HS-5 (cell line): ENCODE results near the gene D2HGDH.
A peak's percentile ranks its signal among the peaks of the same experiment; 100 is the strongest.
"Not testable (repeated sequence)": the region's sequence is repeated elsewhere in the genome, so short reads cannot be mapped to it uniquely, and the experiment has no call there.

Source experiments
- DNase-seq: peaks from one replicate; pipeline ENCODE4 v3.0.0-alpha.2; 2012; ENCODE audit warnings: low read depth

The D2HGDH gene

DNA sequence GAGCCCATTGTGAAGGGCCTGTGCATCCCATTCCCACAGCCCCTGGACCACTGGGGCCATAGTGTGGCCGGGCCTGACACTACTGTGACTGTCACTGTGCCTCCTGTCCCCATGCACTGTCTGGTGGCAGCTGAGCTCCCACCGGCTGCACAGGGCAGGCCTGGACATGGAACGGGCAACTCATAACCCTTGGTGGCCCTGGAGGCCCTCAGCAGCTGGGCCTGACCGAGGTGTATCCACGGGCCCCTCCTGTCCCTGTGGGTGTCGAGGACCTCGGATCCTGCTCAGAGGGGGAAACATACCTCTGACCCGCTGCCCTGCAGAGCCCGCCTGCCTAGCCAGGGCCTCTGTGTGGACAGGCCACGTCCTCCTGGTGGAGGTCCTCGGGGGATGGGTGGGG is 34.4 kb downstream of the D2HGDH start:
- DNase-seq = no peak

- DNase-seq = no peak
These were observed 35.4 kb downstream of the D2HGDH start for GRCh38 chr2:241769819-241770184.

DNA sequence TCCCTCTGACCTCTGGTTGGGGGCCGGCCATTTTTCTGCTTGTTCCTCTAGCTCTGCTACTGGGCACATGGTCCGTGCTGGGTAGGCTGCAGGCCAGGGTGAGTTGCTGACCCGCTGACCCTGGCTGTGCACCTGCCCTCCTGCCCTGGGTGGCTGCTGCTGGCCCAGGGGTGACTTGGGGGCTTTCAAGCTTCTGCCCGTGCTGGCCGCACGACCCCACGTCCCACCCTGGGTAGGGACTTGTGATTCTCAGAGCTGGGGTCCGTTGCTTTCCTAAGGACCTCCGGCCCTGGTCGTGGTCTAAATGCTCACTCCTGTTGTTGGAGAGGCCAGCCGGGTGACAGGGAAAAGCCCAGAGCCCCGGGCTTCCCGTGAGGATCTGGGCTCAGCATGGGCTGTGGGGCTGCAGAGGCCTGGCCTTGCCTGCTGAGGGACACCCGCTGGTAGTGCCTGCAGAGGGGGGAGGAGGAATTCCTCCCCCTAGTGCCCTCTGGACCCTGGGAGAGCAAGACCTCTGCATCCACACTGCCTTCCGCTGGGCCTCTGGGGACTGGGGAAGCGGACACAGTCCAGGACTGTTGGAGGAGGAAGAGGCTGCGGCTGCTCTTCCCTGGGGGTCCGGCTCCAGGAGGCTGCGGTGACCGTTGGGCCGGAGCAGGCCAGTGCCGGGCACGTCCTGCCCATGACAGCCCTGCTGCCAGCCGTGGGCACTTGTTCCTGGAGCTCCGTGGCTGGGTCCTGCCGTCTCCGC is 35.9 kb downstream of the D2HGDH start:
- no peak for DNase-seq

- no peak for DNase-seq
These were observed 36.5 kb downstream of the D2HGDH start for GRCh38 chr2:241770936-241771285.

DNA sequence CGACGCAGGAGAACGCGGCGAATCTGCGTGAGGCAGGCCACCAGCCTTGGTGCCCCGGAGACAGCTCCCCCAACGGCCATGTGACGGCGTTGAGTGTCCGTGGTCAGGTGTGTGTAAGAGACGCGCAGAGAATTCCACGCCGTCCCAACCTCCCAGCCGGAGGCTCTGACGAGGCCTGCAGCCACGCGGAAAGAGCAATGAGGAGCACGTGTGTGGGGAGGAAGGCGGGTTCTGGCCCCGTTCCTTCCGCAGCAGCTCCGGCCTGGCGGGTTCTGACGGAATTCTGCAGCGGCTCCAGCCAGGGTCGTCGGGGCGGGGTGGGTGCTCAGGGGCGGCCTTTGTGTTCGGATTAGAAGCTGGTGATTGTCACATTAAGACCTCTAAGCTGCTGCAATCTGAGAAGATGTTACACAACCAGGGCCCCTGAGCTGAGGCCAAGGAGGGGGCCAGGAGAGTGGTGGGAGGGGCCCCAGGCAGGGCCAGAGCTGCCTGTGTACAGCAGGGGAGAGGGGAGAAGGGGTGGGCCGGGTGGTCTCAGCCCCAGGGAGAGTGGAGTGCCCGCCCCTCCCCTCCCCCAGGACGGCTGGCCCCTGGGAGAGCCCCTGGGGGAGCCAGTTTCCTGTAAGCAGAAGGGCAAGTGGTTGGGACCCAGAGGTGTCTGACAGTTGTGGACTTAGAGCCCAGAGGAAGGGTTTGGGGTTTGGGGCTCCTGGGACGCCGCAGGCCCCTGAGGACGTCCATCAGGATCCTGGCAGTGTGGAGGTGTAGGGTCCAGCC is 37.0 kb downstream of the D2HGDH start:
- DNase-seq = no peak

GRCh38 chr2:241772063-241772499 is 37.7 kb downstream of the D2HGDH start:
- no peak for DNase-seq

DNA sequence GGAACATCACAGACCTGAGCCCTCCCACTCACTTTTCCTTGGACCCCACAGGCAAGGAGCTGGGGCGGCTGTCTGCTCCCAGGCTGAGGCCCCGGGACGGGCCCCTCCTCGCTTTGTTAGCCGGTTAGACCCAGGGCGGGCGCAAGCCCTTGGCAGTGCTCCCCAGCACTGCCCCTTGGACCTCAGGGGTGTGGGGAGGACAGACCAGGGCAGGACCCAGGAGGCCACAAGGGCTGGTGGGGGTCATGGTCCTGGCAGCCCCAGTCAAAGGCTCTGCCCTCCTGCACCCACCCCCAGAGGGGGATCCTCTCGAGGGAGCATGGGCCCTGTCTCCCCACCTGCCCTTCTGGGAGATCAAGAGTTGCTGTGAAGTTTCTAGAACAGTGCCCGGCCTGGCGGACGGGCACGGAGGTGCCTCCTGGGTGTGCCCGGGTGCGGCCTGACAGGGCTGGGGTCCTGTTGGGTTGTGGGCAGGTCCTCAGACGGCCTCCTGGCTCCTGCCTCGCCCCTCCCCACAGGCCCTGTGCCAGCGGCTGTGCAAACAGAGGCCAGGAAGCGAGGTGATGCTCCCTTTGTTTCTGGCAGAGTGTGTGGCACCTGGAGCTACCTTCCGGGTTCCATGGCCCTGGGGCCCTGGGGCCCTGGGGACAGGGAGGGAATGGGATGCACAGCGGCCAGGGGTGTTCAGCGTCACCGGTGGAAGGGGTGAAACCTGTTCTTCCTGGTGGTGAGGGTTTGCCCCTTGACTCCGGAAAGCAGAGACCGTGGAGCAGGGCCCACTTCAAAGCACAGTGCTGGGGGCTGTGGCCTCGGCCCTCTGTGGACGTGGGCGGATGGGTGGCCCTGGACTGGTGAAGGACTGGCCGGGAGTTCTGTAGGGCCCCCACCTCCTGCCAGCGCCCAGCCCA is 39.3 kb downstream of the D2HGDH start:
- no peak for DNase-seq

DNA sequence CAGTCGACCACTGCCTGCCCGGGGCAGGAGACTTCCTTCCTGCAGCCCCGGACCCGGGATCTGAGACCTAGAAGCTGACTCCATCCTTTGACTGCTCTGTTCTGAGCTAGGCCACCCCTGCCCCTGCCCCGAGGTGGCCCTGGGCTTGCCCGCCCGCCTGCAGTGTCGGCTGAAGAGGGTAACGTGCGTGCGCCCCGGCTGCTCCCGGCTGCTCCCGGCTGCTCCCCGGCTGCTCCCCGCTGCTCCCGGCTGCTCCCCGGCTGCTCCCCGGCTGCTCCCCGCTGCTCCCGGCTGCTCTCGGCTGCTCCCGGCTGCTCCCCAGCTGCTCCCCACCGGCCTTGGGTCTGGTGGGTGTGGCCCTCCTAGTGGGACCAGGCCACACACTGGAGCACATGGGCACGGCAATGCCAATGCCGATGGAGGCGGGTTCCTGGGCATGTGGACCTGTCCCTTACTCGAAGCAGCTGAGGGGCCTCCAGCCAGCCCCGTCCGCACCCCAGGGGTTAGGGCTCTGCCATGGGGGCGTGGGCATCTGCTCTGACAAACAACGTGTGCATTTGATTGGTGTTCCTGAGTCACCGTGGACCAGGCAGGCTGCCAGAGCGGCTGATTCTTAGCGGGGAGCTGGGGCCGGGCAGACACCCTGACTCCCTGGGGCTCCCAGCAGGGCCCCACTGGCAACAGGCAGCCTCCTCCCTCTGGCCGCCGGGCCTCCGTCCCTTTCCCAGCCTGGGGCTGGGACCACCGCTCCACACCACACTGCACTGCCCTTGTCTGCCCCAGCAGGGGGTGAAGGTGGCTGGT is 40.2 kb downstream of the D2HGDH start:
- peak; percentile 68 for DNase-seq

DNA sequence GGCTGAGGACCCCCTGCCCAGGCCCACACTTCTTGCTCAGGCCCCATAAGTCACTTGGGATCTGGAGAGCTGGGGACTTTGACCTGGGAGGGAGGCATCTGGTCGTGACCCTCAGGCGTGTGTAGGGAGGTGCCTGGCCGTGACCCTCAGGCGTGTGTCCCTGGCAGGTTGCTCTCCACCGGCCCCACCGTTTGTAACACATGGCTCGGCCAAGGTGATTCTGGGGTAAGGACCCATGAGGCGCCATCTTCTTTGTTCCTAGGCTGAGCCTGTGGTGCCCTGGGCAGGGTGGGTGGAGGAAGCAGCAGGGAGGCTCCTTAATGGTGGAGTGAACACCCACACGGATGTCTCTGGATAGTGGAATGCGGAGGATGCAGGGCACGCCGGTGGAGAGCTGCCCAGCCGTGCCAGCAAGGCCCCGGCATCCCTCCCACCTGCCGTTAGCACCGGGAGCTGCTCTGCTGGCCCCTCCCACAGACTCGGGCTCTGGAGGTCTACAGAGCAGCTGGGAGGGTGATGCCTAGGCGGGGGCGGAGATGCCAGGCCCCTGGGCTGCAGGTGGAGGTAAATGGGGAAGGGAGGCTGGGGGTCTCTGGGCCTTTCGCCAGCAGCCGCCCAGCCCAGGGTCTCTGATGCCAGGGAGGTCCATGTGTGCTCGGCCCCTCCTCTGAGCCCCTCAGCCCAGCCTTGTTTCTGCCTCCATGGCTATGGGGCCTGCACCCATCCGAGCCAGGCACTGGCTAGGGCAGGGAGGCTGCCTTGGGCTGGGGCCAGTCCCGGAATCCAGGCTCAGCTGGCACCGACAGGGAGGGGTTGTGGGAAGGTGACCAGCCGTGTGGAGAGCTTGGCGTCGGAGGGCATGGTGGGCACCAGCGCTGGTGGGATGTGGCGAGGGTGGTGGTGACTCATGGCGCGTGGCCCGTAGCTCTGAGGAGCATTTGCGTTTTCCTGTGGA is 41.1 kb downstream of the D2HGDH start:
- no peak for DNase-seq

GRCh38 chr2:241776336-241777169 is 42.1 kb downstream of the D2HGDH start, which contains the start of gene GAL3ST2:
TSS of gene GAL3ST2 (plus strand) at chr2:241776822. CDS start at chr2:241776956, 134 bp downstream.
- DNase-seq = no peak

DNA sequence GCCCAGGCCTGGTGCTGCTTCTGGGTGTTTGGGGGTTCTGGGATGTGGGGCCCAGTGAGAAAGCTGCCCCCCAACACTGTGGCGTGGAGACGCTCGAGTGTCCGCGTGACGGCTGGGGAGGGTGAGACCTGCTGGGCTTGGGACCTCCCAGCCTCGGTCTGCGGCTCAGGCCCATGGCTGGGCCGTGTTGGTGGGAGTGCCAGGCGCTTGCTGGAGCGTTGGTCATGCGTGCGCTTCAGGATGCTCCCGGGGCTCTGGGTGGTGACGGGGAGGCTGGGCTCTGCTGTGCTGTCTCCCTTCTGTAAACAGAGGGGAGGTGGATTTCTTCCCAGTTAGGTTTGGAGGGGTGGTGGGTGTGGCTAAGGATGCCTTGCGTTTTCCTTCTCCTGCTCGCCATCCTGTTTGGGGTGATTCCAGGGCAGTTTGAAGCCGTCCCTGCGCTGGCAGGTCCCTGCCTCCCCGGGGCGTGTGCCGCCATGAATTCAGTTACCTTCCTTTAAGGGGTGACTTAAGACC is 42.8 kb downstream of the D2HGDH start:
- DNase-seq = no peak

DNA sequence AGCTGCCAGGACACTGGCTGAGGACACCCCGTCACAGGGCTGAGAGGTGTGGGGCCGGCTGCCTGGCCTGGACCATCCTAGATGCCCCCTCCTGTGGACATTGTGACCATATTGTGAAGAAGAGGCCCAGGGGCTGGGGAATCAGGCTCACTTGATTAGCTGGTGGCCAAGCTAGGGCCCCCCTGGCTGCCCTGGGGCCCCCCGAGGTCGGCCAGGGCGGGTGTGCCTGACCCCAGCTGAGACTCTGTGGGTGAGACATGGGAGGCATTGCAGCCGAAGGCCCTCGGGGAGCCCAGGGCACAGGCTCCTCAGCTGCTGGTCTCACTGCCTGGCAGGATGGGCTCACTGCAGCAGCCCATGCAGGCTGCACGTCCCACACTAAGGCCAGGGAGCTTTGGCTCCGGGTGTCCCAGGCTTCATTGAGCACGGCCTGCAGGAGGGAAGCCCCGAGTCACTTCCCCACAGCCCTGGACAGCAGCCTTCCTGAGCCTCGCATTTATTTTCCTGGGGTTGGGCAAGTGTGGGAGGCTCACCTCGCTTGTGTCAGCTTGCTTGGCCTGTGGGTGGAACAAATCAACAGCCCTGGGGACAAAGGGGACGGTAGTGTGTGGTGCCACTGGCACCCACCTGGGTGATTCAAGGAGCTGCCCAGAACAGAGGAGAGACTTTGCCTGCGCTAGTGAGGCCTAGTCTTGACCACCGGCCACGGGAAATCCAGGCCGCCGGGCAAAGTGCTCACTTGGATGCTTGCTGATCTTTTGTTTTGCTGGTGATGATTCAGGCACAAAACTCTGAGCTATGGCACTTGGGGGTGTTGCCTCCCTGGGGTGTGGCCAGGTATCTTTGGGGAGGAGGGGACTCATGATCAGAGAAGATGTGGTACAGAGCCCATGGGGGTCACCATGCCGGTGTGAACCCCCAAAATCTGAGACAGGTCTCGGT is 43.5 kb downstream of the D2HGDH start:
- DNase-seq = no peak

GRCh38 chr2:241780939-241781569 is 46.6 kb downstream of the D2HGDH start:
- DNase-seq = no peak

- DNase-seq = not testable (repeated sequence)
These were observed 47.6 kb downstream of the D2HGDH start for GRCh38 chr2:241782053-241782452.

DNA sequence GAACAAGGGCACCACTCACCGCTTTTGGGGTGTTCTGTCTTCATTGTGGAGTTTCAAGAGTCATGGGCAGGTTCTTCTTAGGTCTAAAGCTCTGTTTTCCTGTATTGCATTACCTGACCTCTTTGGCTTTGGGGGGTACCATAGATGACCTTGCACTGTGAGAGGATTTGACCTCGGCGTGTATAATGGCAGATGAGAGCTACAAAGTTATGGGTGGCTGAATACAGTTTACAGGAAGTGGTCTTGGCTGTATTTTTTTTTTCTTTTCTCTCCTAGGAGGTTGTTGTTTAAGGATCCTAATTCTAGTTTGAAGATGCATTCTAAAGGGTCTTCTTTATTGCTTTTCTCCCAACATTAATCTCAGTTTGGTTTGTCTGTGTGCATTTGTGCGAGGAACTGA is 53.7 kb downstream of the D2HGDH start:
- DNase-seq = no peak

- DNase-seq = no peak
These were observed 54.1 kb downstream of the D2HGDH start for GRCh38 chr2:241788572-241788971.

DNA sequence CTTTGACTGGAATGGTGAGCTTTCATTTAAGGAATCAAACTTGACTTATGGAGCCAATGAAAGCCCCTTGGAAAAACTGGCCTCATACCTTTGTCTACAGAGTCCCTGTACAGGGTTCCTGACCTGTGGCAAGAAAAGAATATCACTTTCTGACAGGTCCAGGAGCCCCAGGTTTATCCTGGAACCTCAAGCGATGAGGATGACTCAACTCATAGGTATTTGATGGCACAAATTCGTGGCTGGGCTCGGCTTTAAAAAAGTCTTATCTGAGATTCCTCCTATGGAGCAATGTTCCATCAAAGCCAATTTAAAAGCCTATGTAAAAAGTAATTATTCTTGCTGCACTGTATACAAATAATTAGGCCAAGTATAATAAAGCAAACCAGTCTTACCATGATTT is 57.0 kb downstream of the D2HGDH start:
- DNase-seq = not testable (repeated sequence)

DNA sequence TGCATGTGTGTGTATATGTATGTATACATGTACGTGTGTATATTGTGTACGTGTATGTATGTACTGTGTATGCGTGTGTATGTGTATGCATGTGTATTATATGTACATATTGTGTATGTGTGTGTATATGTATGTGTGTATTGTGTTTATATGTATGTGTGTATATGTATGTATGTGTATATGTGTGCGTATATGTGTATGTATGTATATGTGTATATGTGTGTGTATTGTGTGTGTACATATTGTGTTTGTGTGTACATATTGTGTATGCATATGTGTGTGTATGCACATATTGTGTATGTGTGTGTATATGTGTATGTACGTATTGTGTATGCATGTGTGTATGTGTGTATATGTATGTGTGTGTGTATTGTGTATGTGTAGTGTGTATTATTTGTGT is 59.0 kb downstream of the D2HGDH start:
- no peak for DNase-seq
